ENCODE measurements around the gene PRKN.

- peak; percentile 78 for TF ChIP-seq GATA2 (IDR thresholded peaks at IDR 0.05; ENCODE audit: low read depth, low read length)
- TF ChIP-seq GATA3 (IDR thresholded peaks at IDR 0.05; ENCODE audit: low read depth, low read length), result peak; percentile 70; the same call in 1 of the 2 replicates
Observed at GRCh38 chr6:161954077-161954476, 773.5 kb downstream of the PRKN start.
